Peyer's patch (tissue), 4 donors: Measurements from ENCODE around the gene WDR26.

ENCODE experiments used
- POLR2A ChIP-seq, 2 donors: fragments of 450-650 bp; IDR thresholded peaks; one replicate each; pipeline ENCODE4 v1.5.1; 2017; ENCODE audit warnings: antibody characterized with exemption in 2 of 2, mild to moderate bottlenecking in 2 of 2, moderate library complexity in 2 of 2
- TF ChIP-seq, protein P1 (sequence below), 6 experiments: fragments of 450-650 bp in 4 of 6; fragments of 200-600 bp in 2 of 6; sonication (generic) in 1 of 6; IDR thresholded peaks; one replicate each; pipeline ENCODE4 v1.5.1; 2017 to 2019; ENCODE audit warnings: antibody characterized with exemption in 6 of 6, mild to moderate bottlenecking in 3 of 6, moderate library complexity in 1 of 6

DNA sequence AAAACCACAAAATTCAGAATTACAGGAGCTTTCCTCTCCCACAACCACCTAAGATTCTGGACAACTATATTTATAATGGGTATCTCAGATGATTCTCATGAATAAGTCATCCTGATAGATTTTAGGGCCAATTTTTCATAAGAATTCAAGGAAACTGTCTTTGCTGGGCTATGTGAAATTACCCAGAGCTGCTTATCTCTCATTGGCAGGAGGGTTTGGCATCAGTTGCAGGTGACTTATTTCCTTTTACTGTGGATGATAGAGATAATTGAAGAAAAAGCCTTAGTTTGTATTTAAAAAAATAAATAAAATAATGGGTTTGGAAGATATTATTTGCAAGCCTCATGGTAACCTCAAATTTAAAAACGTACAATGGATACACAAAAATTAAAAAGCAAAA is 38.2 kb upstream of the WDR26 start:
- TF ChIP-seq, protein P1, sequence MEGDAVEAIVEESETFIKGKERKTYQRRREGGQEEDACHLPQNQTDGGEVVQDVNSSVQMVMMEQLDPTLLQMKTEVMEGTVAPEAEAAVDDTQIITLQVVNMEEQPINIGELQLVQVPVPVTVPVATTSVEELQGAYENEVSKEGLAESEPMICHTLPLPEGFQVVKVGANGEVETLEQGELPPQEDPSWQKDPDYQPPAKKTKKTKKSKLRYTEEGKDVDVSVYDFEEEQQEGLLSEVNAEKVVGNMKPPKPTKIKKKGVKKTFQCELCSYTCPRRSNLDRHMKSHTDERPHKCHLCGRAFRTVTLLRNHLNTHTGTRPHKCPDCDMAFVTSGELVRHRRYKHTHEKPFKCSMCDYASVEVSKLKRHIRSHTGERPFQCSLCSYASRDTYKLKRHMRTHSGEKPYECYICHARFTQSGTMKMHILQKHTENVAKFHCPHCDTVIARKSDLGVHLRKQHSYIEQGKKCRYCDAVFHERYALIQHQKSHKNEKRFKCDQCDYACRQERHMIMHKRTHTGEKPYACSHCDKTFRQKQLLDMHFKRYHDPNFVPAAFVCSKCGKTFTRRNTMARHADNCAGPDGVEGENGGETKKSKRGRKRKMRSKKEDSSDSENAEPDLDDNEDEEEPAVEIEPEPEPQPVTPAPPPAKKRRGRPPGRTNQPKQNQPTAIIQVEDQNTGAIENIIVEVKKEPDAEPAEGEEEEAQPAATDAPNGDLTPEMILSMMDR (IDR thresholded peaks at IDR 0.05), result no peak
- no peak for TF ChIP-seq POLR2A (IDR thresholded peaks at IDR 0.05)
